ENCODE measurements around the gene LTC4S. TPM values are rescaled to one million over a fixed set of nuclear protein-coding genes. Genes with fewer than 3 reads are reported as not detected.
A peak's percentile ranks its signal among the peaks of the same experiment; 100 is the strongest.

The LTC4S gene
- total RNA-seq, 1 experiment from 2014 or later, result 2.6 TPM

- no peak for TF ChIP-seq PREB (CRISPR knock-in tag; IDR thresholded peaks at IDR 0.05; ENCODE audit: borderline replicate concordance)
- peak; percentile 63; the same call in 1 of the 2 replicates for TF ChIP-seq ZMAT4 (CRISPR knock-in tag; IDR thresholded peaks at IDR 0.05)
- TF ChIP-seq HMGXB4 (CRISPR knock-in tag; IDR thresholded peaks at IDR 0.05), result peak; percentile 98
- no peak for TF ChIP-seq ZNF425 (CRISPR knock-in tag; conservative IDR thresholded peaks at IDR 0.05)
- TF ChIP-seq NFATC4 (CRISPR knock-in tag; IDR thresholded peaks at IDR 0.05), result no peak
- no peak for TF ChIP-seq IRF2 (CRISPR knock-in tag; IDR thresholded peaks at IDR 0.05; ENCODE audit: borderline replicate concordance, low read depth)
- 0 out of 2 replicates have a peak, but pooled peaks have one; percentile 21 for TF ChIP-seq ERG (CRISPR knock-in tag; IDR thresholded peaks at IDR 0.05)
- TF ChIP-seq ZSCAN18 (CRISPR knock-in tag; IDR thresholded peaks at IDR 0.05), result no peak
- TF ChIP-seq PRRX2 (CRISPR knock-in tag; IDR thresholded peaks at IDR 0.05), result no peak
- TF ChIP-seq ZNF263 (CRISPR knock-in tag; IDR thresholded peaks at IDR 0.05; ENCODE audit: low read depth), result no peak
- TF ChIP-seq CREB1 (CRISPR knock-in tag; IDR thresholded peaks at IDR 0.05), result no peak
- TF ChIP-seq SP1 (CRISPR knock-in tag; conservative IDR thresholded peaks at IDR 0.05), result no peak
- no peak for TF ChIP-seq ATF2 (CRISPR knock-in tag; IDR thresholded peaks at IDR 0.05; ENCODE audit: borderline replicate concordance, low read depth)
- no peak for TF ChIP-seq ZBTB21 (CRISPR knock-in tag; IDR thresholded peaks at IDR 0.05; ENCODE audit: borderline replicate concordance)
- no peak for TF ChIP-seq STAT6 (CRISPR knock-in tag; conservative IDR thresholded peaks at IDR 0.05; ENCODE audit: low read depth)
- TF ChIP-seq ZNF317 (CRISPR knock-in tag; IDR thresholded peaks at IDR 0.05; ENCODE audit: borderline replicate concordance, low read depth), result 0 out of 2 replicates have a peak, but pooled peaks have one; percentile 19
- TF ChIP-seq ELF4 (CRISPR knock-in tag; IDR thresholded peaks at IDR 0.05; ENCODE audit: low read depth), result 0 out of 2 replicates have a peak, but pooled peaks have one; percentile 26
- no peak for TF ChIP-seq SOX15 (CRISPR knock-in tag; IDR thresholded peaks at IDR 0.05)
- TF ChIP-seq GTF2I (CRISPR knock-in tag; conservative IDR thresholded peaks at IDR 0.05), result no peak
- TF ChIP-seq E2F4 (CRISPR knock-in tag; IDR thresholded peaks at IDR 0.05; ENCODE audit: borderline replicate concordance, low read depth), result no peak; the same call in 1 of the 2 replicates
- TF ChIP-seq TEAD4 (CRISPR knock-in tag; IDR thresholded peaks at IDR 0.05), result no peak
- TF ChIP-seq ZNF423 (CRISPR knock-in tag; IDR thresholded peaks at IDR 0.05), result no peak
- 0 out of 2 replicates have a peak, but pooled peaks have one; percentile 34 for TF ChIP-seq MAX (CRISPR knock-in tag; IDR thresholded peaks at IDR 0.05)
These were observed 2.4 kb downstream of the LTC4S start (continued) for GRCh38 chr5:179795863-179796833.
